Measurements from ENCODE around the gene MAMDC2. TPM values are rescaled to one million over a fixed set of nuclear protein-coding genes. Genes with fewer than 3 reads are reported as not detected.

MAMDC2 gene
- total and polyA plus RNA-seq, 2 donors (not counting 1 experiment from before 2014, with no cell fraction given): 14.4 to 23.0 TPM

- Histone ChIP-seq H3K27me3 (ENCODE audit: control insufficient read depth, insufficient read depth, low read length) (no peaks in the 10 kb centered on the region), H2AFZ (ENCODE audit: low read length) (no peak overlapping the region), H3K4me3 (replicated peaks in 1 of 4; ENCODE audit: control extremely low read depth in 1 of 4, insufficient read depth in 1 of 4, low read depth in 3 of 4, low read length in 4 of 4) (no peak overlapping the region), H3K79me2 (ENCODE audit: control insufficient read depth, insufficient read depth, low read length) (no peaks in the 10 kb centered on the region), H3K9me3 (ENCODE audit: control insufficient read depth, insufficient read depth, low read depth, low read length) (no peaks in the 10 kb centered on the region), H3K36me3 (ENCODE audit: control insufficient read depth, insufficient read depth, low read length) (no peaks in the 10 kb centered on the region), H3K27ac (ENCODE audit: insufficient read depth, low read length) (no peak overlapping the region), H3K4me1 (ENCODE audit: control insufficient read depth, extremely low read depth, insufficient read depth, low read length) (peaks cover 17% of the 10 kb centered on the region), H4K20me1 (ENCODE audit: control insufficient read depth, extremely low read depth, insufficient read depth, low read length) (no peaks in the 10 kb centered on the region), H3K9ac (ENCODE audit: insufficient read depth, low read length) (no peak overlapping the region), H3K4me2 (ENCODE audit: extremely low read depth, insufficient read depth, low read length) (no peak overlapping the region)
- no peak for TF ChIP-seq EZH2 (IDR thresholded peaks at IDR 0.05; ENCODE audit: low read length, missing control alignments)
- TF ChIP-seq CTCF (conservative IDR thresholded peaks at IDR 0.05 in 1 of 2, IDR thresholded peaks at IDR 0.05 in 1 of 2; ENCODE audit: low read depth in 1 of 2, low read length in 2 of 2): no peak
- DNase-seq (ENCODE audit: low read depth in 2 of 2): peak; percentile 23 to 90
Measured at GRCh38 chr9:70117835-70118319, 74.2 kb downstream of the MAMDC2 start.

- Histone ChIP-seq H3K4me2 (ENCODE audit: extremely low read depth, insufficient read depth, low read length) (no peak overlapping the region), H2AFZ (ENCODE audit: low read length) (no peak overlapping the region), H3K4me1 (ENCODE audit: control insufficient read depth, extremely low read depth, insufficient read depth, low read length) (peaks cover 15% of the 10 kb centered on the region), H3K79me2 (ENCODE audit: control insufficient read depth, insufficient read depth, low read length) (no peaks in the 10 kb centered on the region), H3K9ac (ENCODE audit: insufficient read depth, low read length) (no peak overlapping the region), H3K4me3 (replicated peaks in 1 of 4; ENCODE audit: control extremely low read depth in 1 of 4, insufficient read depth in 1 of 4, low read depth in 3 of 4, low read length in 4 of 4) (no peak overlapping the region), H3K27ac (ENCODE audit: insufficient read depth, low read length) (no peak overlapping the region), H3K27me3 (ENCODE audit: control insufficient read depth, insufficient read depth, low read length) (no peaks in the 10 kb centered on the region), H3K36me3 (ENCODE audit: control insufficient read depth, insufficient read depth, low read length) (no peaks in the 10 kb centered on the region), H3K9me3 (ENCODE audit: control insufficient read depth, insufficient read depth, low read depth, low read length) (no peaks in the 10 kb centered on the region), H4K20me1 (ENCODE audit: control insufficient read depth, extremely low read depth, insufficient read depth, low read length) (no peaks in the 10 kb centered on the region)
- TF ChIP-seq CTCF (conservative IDR thresholded peaks at IDR 0.05 in 1 of 2, IDR thresholded peaks at IDR 0.05 in 1 of 2; ENCODE audit: low read depth in 1 of 2, low read length in 2 of 2) (no peak), EZH2 (IDR thresholded peaks at IDR 0.05; ENCODE audit: low read length, missing control alignments) (no peak)
- no peak for DNase-seq (ENCODE audit: low read depth in 2 of 2)
Measured at GRCh38 chr9:70119786-70120185, 76.1 kb downstream of the MAMDC2 start.

GRCh38 chr9:70120834-70121510, 77.3 kb downstream of the MAMDC2 start:
- TF ChIP-seq EZH2 (IDR thresholded peaks at IDR 0.05; ENCODE audit: low read length, missing control alignments) (no peak), CTCF (conservative IDR thresholded peaks at IDR 0.05 in 1 of 2, IDR thresholded peaks at IDR 0.05 in 1 of 2; ENCODE audit: low read depth in 1 of 2, low read length in 2 of 2) (peak; percentile 30 to 48)
- Histone ChIP-seq H2AFZ (ENCODE audit: low read length) (no peak overlapping the region), H3K4me2 (ENCODE audit: extremely low read depth, insufficient read depth, low read length) (peak overlapping the region; percentile 33), H3K9ac (ENCODE audit: insufficient read depth, low read length) (no peak overlapping the region), H4K20me1 (ENCODE audit: control insufficient read depth, extremely low read depth, insufficient read depth, low read length) (no peaks in the 10 kb centered on the region), H3K27ac (ENCODE audit: insufficient read depth, low read length) (no peak overlapping the region), H3K4me3 (replicated peaks in 1 of 4; ENCODE audit: control extremely low read depth in 1 of 4, insufficient read depth in 1 of 4, low read depth in 3 of 4, low read length in 4 of 4) (no peak overlapping the region), H3K4me1 (ENCODE audit: control insufficient read depth, extremely low read depth, insufficient read depth, low read length) (peaks cover 17% of the 10 kb centered on the region), H3K79me2 (ENCODE audit: control insufficient read depth, insufficient read depth, low read length) (no peaks in the 10 kb centered on the region), H3K9me3 (ENCODE audit: control insufficient read depth, insufficient read depth, low read depth, low read length) (no peaks in the 10 kb centered on the region), H3K27me3 (ENCODE audit: control insufficient read depth, insufficient read depth, low read length) (no peaks in the 10 kb centered on the region), H3K36me3 (ENCODE audit: control insufficient read depth, insufficient read depth, low read length) (no peaks in the 10 kb centered on the region)
- peak; percentile 88 to 99 for DNase-seq (ENCODE audit: low read depth in 2 of 2)
